Measurements from ENCODE around the gene SLC9A9. TPM values are rescaled to one million over a fixed set of nuclear protein-coding genes. Genes with fewer than 3 reads are reported as not detected.

The SLC9A9 gene
- total and polyA plus RNA-seq, 2 donors: 20.5 to 21.2 TPM

- 91% methylated on average over 2 of the region's 2 CpGs for WGBS
- H3K9me3 ChIP-seq (ENCODE audit: control insufficient read depth in 2 of 2, insufficient read depth in 1 of 2, low read length in 1 of 2): no peaks in the 10 kb centered on the region
- H3K27me3 ChIP-seq (ENCODE audit: control insufficient read depth in 2 of 2, insufficient read depth in 1 of 2, low read length in 1 of 2): no peaks in the 10 kb centered on the region
- peaks cover 0 to 17% of the 10 kb centered on the region in 2 donors for H3K4me1 ChIP-seq (ENCODE audit: control insufficient read depth in 2 of 2, insufficient read depth in 2 of 2, low read length in 2 of 2)
- peak overlapping the region in 1 of 2 donors; percentile 4 for H3K27ac ChIP-seq (ENCODE audit: low read depth in 1 of 2, low read length in 1 of 2)
- no peak for DNase-seq (ENCODE audit: low read depth in 6 of 9, low spot score in 9 of 9)
- H3K4me3 ChIP-seq (ENCODE audit: low read length in 2 of 2): no peak overlapping the region
- no peaks in the 10 kb centered on the region for H3K36me3 ChIP-seq (ENCODE audit: control insufficient read depth in 2 of 2, insufficient read depth in 2 of 2, low read length in 1 of 2)
These were observed 538.6 kb downstream of the SLC9A9 start for GRCh38 chr3:143309705-143310104.

GRCh38 chr3:143307613-143308183 lies 540.6 kb downstream of the SLC9A9 start:
- H3K27ac ChIP-seq (ENCODE audit: low read depth in 1 of 2, low read length in 1 of 2): no peak overlapping the region

GRCh38 chr3:143306407-143306806 lies 541.9 kb downstream of the SLC9A9 start:
- no peak for DNase-seq (ENCODE audit: low read depth in 6 of 9, low spot score in 9 of 9)
- WGBS: 96% methylated on average over 1 of the region's 1 CpG
- Histone ChIP-seq H3K4me3 (ENCODE audit: low read length in 2 of 2) (no peak overlapping the region), H3K4me1 (ENCODE audit: control insufficient read depth in 2 of 2, insufficient read depth in 2 of 2, low read length in 2 of 2) (peaks cover 0 to 21% of the 10 kb centered on the region in 2 donors), H3K27me3 (ENCODE audit: control insufficient read depth in 2 of 2, insufficient read depth in 1 of 2, low read length in 1 of 2) (no peaks in the 10 kb centered on the region), H3K9me3 (ENCODE audit: control insufficient read depth in 2 of 2, insufficient read depth in 1 of 2, low read length in 1 of 2) (no peaks in the 10 kb centered on the region), H3K36me3 (ENCODE audit: control insufficient read depth in 2 of 2, insufficient read depth in 2 of 2, low read length in 1 of 2) (no peaks in the 10 kb centered on the region), H3K27ac (ENCODE audit: low read depth in 1 of 2, low read length in 1 of 2) (no peak overlapping the region)

More at GRCh38 chr3:143307613-143308183, 540.6 kb downstream of the SLC9A9 start:
- Histone ChIP-seq H3K27me3 (ENCODE audit: control insufficient read depth in 2 of 2, insufficient read depth in 1 of 2, low read length in 1 of 2) (no peaks in the 10 kb centered on the region), H3K9me3 (ENCODE audit: control insufficient read depth in 2 of 2, insufficient read depth in 1 of 2, low read length in 1 of 2) (no peaks in the 10 kb centered on the region), H3K4me1 (ENCODE audit: control insufficient read depth in 2 of 2, insufficient read depth in 2 of 2, low read length in 2 of 2) (peaks cover 0 to 10% of the 10 kb centered on the region in 2 donors), H3K36me3 (ENCODE audit: control insufficient read depth in 2 of 2, insufficient read depth in 2 of 2, low read length in 1 of 2) (no peaks in the 10 kb centered on the region), H3K4me3 (ENCODE audit: low read length in 2 of 2) (no peak overlapping the region)
- no peak for DNase-seq (ENCODE audit: low read depth in 6 of 9, low spot score in 9 of 9)
- 98% methylated on average over 1 of the region's 1 CpG for WGBS

- H3K27me3 ChIP-seq (ENCODE audit: control insufficient read depth in 2 of 2, insufficient read depth in 1 of 2, low read length in 1 of 2): no peaks in the 10 kb centered on the region
- no peaks in the 10 kb centered on the region for H3K36me3 ChIP-seq (ENCODE audit: control insufficient read depth in 2 of 2, insufficient read depth in 2 of 2, low read length in 1 of 2)
- H3K9me3 ChIP-seq (ENCODE audit: control insufficient read depth in 2 of 2, insufficient read depth in 1 of 2, low read length in 1 of 2): no peaks in the 10 kb centered on the region
- H3K4me3 ChIP-seq (ENCODE audit: low read length in 2 of 2): no peak overlapping the region
- WGBS: 74% methylated on average over 11 of the region's 11 CpGs
- peaks cover 0 to 46% of the 10 kb centered on the region in 2 donors for H3K4me1 ChIP-seq (ENCODE audit: control insufficient read depth in 2 of 2, insufficient read depth in 2 of 2, low read length in 2 of 2)
- no peak for DNase-seq (ENCODE audit: low read depth in 6 of 9, low spot score in 9 of 9)
- H3K27ac ChIP-seq (ENCODE audit: low read depth in 1 of 2, low read length in 1 of 2): peak overlapping the region in 1 of 2 donors; percentile 59
These were observed 545.6 kb downstream of the SLC9A9 start for GRCh38 chr3:143302638-143303171.

- H3K4me1 ChIP-seq (ENCODE audit: control insufficient read depth in 2 of 2, insufficient read depth in 2 of 2, low read length in 2 of 2): peaks cover 0 to 46% of the 10 kb centered on the region in 2 donors
- no peaks in the 10 kb centered on the region for H3K9me3 ChIP-seq (ENCODE audit: control insufficient read depth in 2 of 2, insufficient read depth in 1 of 2, low read length in 1 of 2)
- no peak overlapping the region for H3K27ac ChIP-seq (ENCODE audit: low read depth in 1 of 2, low read length in 1 of 2)
- DNase-seq (ENCODE audit: low read depth in 6 of 9, low spot score in 9 of 9): no peak
- H3K4me3 ChIP-seq (ENCODE audit: low read length in 2 of 2): no peak overlapping the region
- H3K36me3 ChIP-seq (ENCODE audit: control insufficient read depth in 2 of 2, insufficient read depth in 2 of 2, low read length in 1 of 2): no peaks in the 10 kb centered on the region
- WGBS: 86% methylated on average over 5 of the region's 5 CpGs
- H3K27me3 ChIP-seq (ENCODE audit: control insufficient read depth in 2 of 2, insufficient read depth in 1 of 2, low read length in 1 of 2): no peaks in the 10 kb centered on the region
These were observed 547.0 kb downstream of the SLC9A9 start for GRCh38 chr3:143301031-143301901.

- no peaks in the 10 kb centered on the region for H3K27me3 ChIP-seq (ENCODE audit: control insufficient read depth in 2 of 2, insufficient read depth in 1 of 2, low read length in 1 of 2)
- no peaks in the 10 kb centered on the region for H3K36me3 ChIP-seq (ENCODE audit: control insufficient read depth in 2 of 2, insufficient read depth in 2 of 2, low read length in 1 of 2)
- H3K4me1 ChIP-seq (ENCODE audit: control insufficient read depth in 2 of 2, insufficient read depth in 2 of 2, low read length in 2 of 2): peaks cover 0 to 64% of the 10 kb centered on the region in 2 donors
- H3K9me3 ChIP-seq (ENCODE audit: control insufficient read depth in 2 of 2, insufficient read depth in 1 of 2, low read length in 1 of 2): no peaks in the 10 kb centered on the region
- peak overlapping the region in 1 of 2 donors; percentile 40 for H3K27ac ChIP-seq (ENCODE audit: low read depth in 1 of 2, low read length in 1 of 2)
- WGBS: 89% methylated on average over 5 of the region's 5 CpGs
- no peak overlapping the region for H3K4me3 ChIP-seq (ENCODE audit: low read length in 2 of 2)
- DNase-seq (ENCODE audit: low read depth in 6 of 9, low spot score in 9 of 9): peak in 1 of 9 donors; percentile 48
These were observed 549.3 kb downstream of the SLC9A9 start for GRCh38 chr3:143298886-143299535.

GRCh38 chr3:143298380-143298779 lies 549.9 kb downstream of the SLC9A9 start:
- no peaks in the 10 kb centered on the region for H3K9me3 ChIP-seq (ENCODE audit: control insufficient read depth in 2 of 2, insufficient read depth in 1 of 2, low read length in 1 of 2)
- H3K27ac ChIP-seq (ENCODE audit: low read depth in 1 of 2, low read length in 1 of 2): peak overlapping the region in 1 of 2 donors; percentile 40
- H3K36me3 ChIP-seq (ENCODE audit: control insufficient read depth in 2 of 2, insufficient read depth in 2 of 2, low read length in 1 of 2): no peaks in the 10 kb centered on the region
- H3K27me3 ChIP-seq (ENCODE audit: control insufficient read depth in 2 of 2, insufficient read depth in 1 of 2, low read length in 1 of 2): no peaks in the 10 kb centered on the region
- peaks cover 0 to 63% of the 10 kb centered on the region in 2 donors for H3K4me1 ChIP-seq (ENCODE audit: control insufficient read depth in 2 of 2, insufficient read depth in 2 of 2, low read length in 2 of 2)
- H3K4me3 ChIP-seq (ENCODE audit: low read length in 2 of 2): no peak overlapping the region
- DNase-seq (ENCODE audit: low read depth in 6 of 9, low spot score in 9 of 9): no peak

GRCh38 chr3:143295201-143296080 lies 552.8 kb downstream of the SLC9A9 start:
- H3K4me3 ChIP-seq (ENCODE audit: low read length in 2 of 2): no peak overlapping the region
- no peaks in the 10 kb centered on the region for H3K36me3 ChIP-seq (ENCODE audit: control insufficient read depth in 2 of 2, insufficient read depth in 2 of 2, low read length in 1 of 2)
- no peaks in the 10 kb centered on the region for H3K9me3 ChIP-seq (ENCODE audit: control insufficient read depth in 2 of 2, insufficient read depth in 1 of 2, low read length in 1 of 2)
- peaks cover 0 to 48% of the 10 kb centered on the region in 2 donors for H3K4me1 ChIP-seq (ENCODE audit: control insufficient read depth in 2 of 2, insufficient read depth in 2 of 2, low read length in 2 of 2)
- 88% methylated on average over 4 of the region's 4 CpGs for WGBS
- no peaks in the 10 kb centered on the region for H3K27me3 ChIP-seq (ENCODE audit: control insufficient read depth in 2 of 2, insufficient read depth in 1 of 2, low read length in 1 of 2)
- peak in 1 of 9 donors; percentile 42 for DNase-seq (ENCODE audit: low read depth in 6 of 9, low spot score in 9 of 9)
- H3K27ac ChIP-seq (ENCODE audit: low read depth in 1 of 2, low read length in 1 of 2): peak overlapping the region in 1 of 2 donors; percentile 86
